A549 (cell line): ENCODE measurements around the gene SEC24B. TPM values are rescaled to one million over a fixed set of nuclear protein-coding genes. Genes with fewer than 3 reads are reported as not detected.

Experiments
- ATAC-seq, 2 experiments: fragments of 200-7000 bp in 1 of 2; fragments of >200 bp in 1 of 2; cut with Nextera tagmentation in 1 of 2; cut with Tn5 transposase in 1 of 2; 3 replicates each; pipeline versions ENCODE4 v1.8.0 to v1.9.1; 2018 to 2020; ENCODE audit warnings: mild to moderate bottlenecking in 1 of 2, moderate library complexity in 1 of 2
- CTCF ChIA-PET: fragments of 300-600 bp; sonication (Branson Sonifier 250); formaldehyde crosslinking; extraction: SDS; loops from one replicate; lab custom pipeline; 2021; ENCODE audit warnings: antibody characterized with exemption, inconsistent platforms; lab: Yijun Ruan, JAX
- POLR2A ChIA-PET: fragments of 350-600 bp; formaldehyde crosslinking; extraction: SDS; loops from one replicate; lab custom pipeline; 2021; ENCODE audit warnings: antibody characterized with exemption, inconsistent platforms; lab: Yijun Ruan, JAX
- DNase-seq, 2 experiments: peaks; one replicate each; pipeline versions ENCODE4 v3.0.0 to v3.0.0-alpha.2; 2011 to 2016; ENCODE audit warnings: low read depth in 1 of 2, low spot score in 1 of 2
- FAIRE-seq: peaks from 2 replicates; lab custom pipeline; 2011; peaks lifted over from hg19 to GRCh38; lab: Jason Lieb, UNC
- H3K27ac ChIP-seq, 2 experiments: fragments of >200 bp; sonication (Bioruptor Twin); formaldehyde crosslinking; 3 replicates each; pipeline ENCODE4 v1.5.1; 2016 to 2017
- H3K4me1 ChIP-seq: fragments of >200 bp; sonication (Bioruptor Twin); formaldehyde crosslinking; 3 replicates; pipeline ENCODE4 v1.6.1; 2016
- H3K4me2 ChIP-seq: fragments of >200 bp; sonication (Bioruptor Twin); formaldehyde crosslinking; 3 replicates; pipeline ENCODE4 v1.6.1; 2016
- H3K4me3 ChIP-seq: fragments of >200 bp; sonication (Bioruptor Twin); formaldehyde crosslinking; 3 replicates; pipeline ENCODE4 v1.5.1; 2016
- H3K9me3 ChIP-seq: fragments of >200 bp; sonication (Bioruptor Twin); formaldehyde crosslinking; 3 replicates; pipeline ENCODE4 v1.6.1; 2016
- CBX2 ChIP-seq: fragments of 200-600 bp; sonication (generic); IDR thresholded peaks from 2 replicates; pipeline ENCODE4 v1.6.1; 2016; ENCODE audit warnings: low read depth, mild to moderate bottlenecking, borderline replicate concordance
- CBX8 ChIP-seq: fragments of 200-600 bp; sonication (generic); IDR thresholded peaks from 2 replicates; pipeline ENCODE4 v1.6.1; 2016
- CHD2 ChIP-seq: fragments of 150-350 bp; IDR thresholded peaks from 2 replicates; pipeline ENCODE4 v1.6.1; 2014; ENCODE audit warnings: low read length; ENCODE audit not compliant: partially characterized antibody
- E2F6 ChIP-seq: IDR thresholded peaks from 2 replicates; pipeline ENCODE4 v1.6.1; 2012; ENCODE audit warnings: low read depth, borderline replicate concordance
- EHF ChIP-seq: fragments of 250-450 bp; sonication (Bioruptor Pico); IDR thresholded peaks from 2 replicates; pipeline ENCODE4 v1.5.0; 2020; ENCODE audit warnings: mild to moderate bottlenecking
- EHMT2 ChIP-seq: fragments of 200-600 bp; sonication (generic); IDR thresholded peaks from 2 replicates; pipeline ENCODE4 v1.6.1; 2016; ENCODE audit warnings: antibody characterized with exemption, low read depth, mild to moderate bottlenecking, moderate library complexity
- EP300 ChIP-seq, 2 experiments: fragments of >200 bp; sonication (Bioruptor Twin); formaldehyde crosslinking; IDR thresholded peaks; 2 replicates in 1 of 2; 3 replicates in 1 of 2; pipeline ENCODE4 v1.6.1; 2016 to 2017
- FOSB ChIP-seq: fragments of 250-450 bp; sonication (Bioruptor Pico); IDR thresholded peaks from 2 replicates; pipeline ENCODE4 v1.5.0; 2020; ENCODE audit warnings: mild to moderate bottlenecking, moderate library complexity
- FOXS1 ChIP-seq: fragments of 250-450 bp; sonication (Bioruptor Pico); IDR thresholded peaks from 2 replicates; pipeline ENCODE4 v1.5.0; 2020; ENCODE audit warnings: mild to moderate bottlenecking, moderate library complexity
- GATA3 ChIP-seq: IDR thresholded peaks from 2 replicates; pipeline ENCODE4 v1.6.1; 2012; ENCODE audit warnings: borderline replicate concordance
- HES2 ChIP-seq: fragments of >200 bp; sonication (Bioruptor Twin); formaldehyde crosslinking; IDR thresholded peaks from 2 replicates; pipeline ENCODE4 v1.6.1; 2016
- HOXA7 ChIP-seq: fragments of 250-450 bp; sonication (Bioruptor Pico); IDR thresholded peaks from 2 replicates; pipeline ENCODE4 v1.5.0; 2020; ENCODE audit warnings: mild to moderate bottlenecking, moderate library complexity
- HOXB13 ChIP-seq: fragments of 250-450 bp; sonication (Bioruptor Pico); IDR thresholded peaks from 2 replicates; pipeline ENCODE4 v1.5.0; 2020; ENCODE audit warnings: low read depth, mild to moderate bottlenecking, moderate library complexity
- HOXB5 ChIP-seq: fragments of 250-450 bp; sonication (Bioruptor Pico); IDR thresholded peaks from 2 replicates; pipeline ENCODE4 v1.5.0; 2020; ENCODE audit warnings: mild to moderate bottlenecking, moderate library complexity
- JUN ChIP-seq, 2 experiments: fragments of >200 bp; sonication (Bioruptor Twin); formaldehyde crosslinking; IDR thresholded peaks; 2 replicates in 1 of 2; 3 replicates in 1 of 2; pipeline ENCODE4 v1.6.1; 2016 to 2017
- MAX ChIP-seq: IDR thresholded peaks from 2 replicates; pipeline ENCODE4 v1.6.1; 2012
- MAZ ChIP-seq: fragments of 150-350 bp; IDR thresholded peaks from 2 replicates; pipeline ENCODE4 v1.6.1; 2014; ENCODE audit warnings: antibody characterized with exemption, low read depth, low read length, borderline replicate concordance
- MYC ChIP-seq: IDR thresholded peaks from 2 replicates; pipeline ENCODE4 v1.6.1; 2012; ENCODE audit warnings: mild to moderate bottlenecking, inconsistent platforms, low read length, improper control_type of control experiment, borderline replicate concordance
- NR3C1 ChIP-seq: fragments of >200 bp; sonication (Bioruptor Twin); formaldehyde crosslinking; IDR thresholded peaks from 3 replicates; pipeline ENCODE4 v1.6.1; 2017
- POLR2A ChIP-seq: IDR thresholded peaks from 2 replicates; pipeline ENCODE4 v1.6.1; 2012; ENCODE audit warnings: mild to moderate bottlenecking, low read length
- RCOR1 ChIP-seq: fragments of 150-350 bp; IDR thresholded peaks from 2 replicates; pipeline ENCODE4 v1.6.1; 2014; ENCODE audit warnings: antibody characterized with exemption, low read length, low read depth
- REST ChIP-seq: fragments of 200-600 bp; sonication (generic); IDR thresholded peaks from 2 replicates; pipeline ENCODE4 v1.6.1; 2016; ENCODE audit warnings: antibody characterized with exemption, mild to moderate bottlenecking, moderate library complexity
- RFX5 ChIP-seq: fragments of 450-650 bp; IDR thresholded peaks from 2 replicates; pipeline ENCODE4 v1.7.1; 2014; ENCODE audit warnings: antibody characterized with exemption, mild to moderate bottlenecking, moderate library complexity
- ZNF302 ChIP-seq: fragments of 250-450 bp; sonication (Bioruptor Pico); IDR thresholded peaks from 2 replicates; pipeline ENCODE4 v1.9.0; 2021; ENCODE audit warnings: inconsistent platforms, mild to moderate bottlenecking, moderate library complexity
- ZSCAN20 ChIP-seq: fragments of 250-450 bp; sonication (Bioruptor Pico); IDR thresholded peaks from 2 replicates; pipeline ENCODE4 v1.8.0; 2022; ENCODE audit warnings: mild to moderate bottlenecking, moderate library complexity
- WGBS: methylation state at CpG from one replicate; pipeline ENCODE4 v1.1.6; 2017; ENCODE audit errors: missing lambda C conversion rate; 5-methylcytosine and 5-hydroxymethylcytosine counted together
- polyA plus RNA-seq, 4 experiments: library from polyadenylated mRNA; depleted of rRNA in 3 of 4; stranded (reverse); fragments of >200 nt; fragmentation: RNase III in 1 of 4; extraction: RNeasy Plus Mini Kit Qiagen cat#74134 plus additional on column Dnase treatment in 1 of 4; gene quantifications; 2 replicates in 3 of 4; 3 replicates in 1 of 4; pipeline ENCODE4 v1.2.3, GENCODE V29; 2011 to 2017

SEC24B gene
- polyA plus RNA-seq, 2 of the 4 experiments (the other 2 are of a cell fraction): 13.8 to 40.0 TPM

GRCh38 chr4:109383823-109384222 lies 49.8 kb upstream of the SEC24B start:
- ChIA-PET CTCF (no interaction called here), POLR2A (no interaction called here)
- Histone ChIP-seq H3K27ac (no peak overlapping the region), H3K4me2 (no peak overlapping the region), H3K4me3 (no peak overlapping the region), H3K4me1 (no peaks in the 10 kb centered on the region), H3K9me3 (no peaks in the 10 kb centered on the region)
- FAIRE-seq (no peak), ATAC-seq (no peak), DNase-seq (no peak)
- no peak for TF ChIP-seq NR3C1
- TF ChIP-seq GATA3: no peak
- TF ChIP-seq JUN (IDR thresholded peaks at IDR 0.05): no peak
- no peak for TF ChIP-seq ZSCAN20 (CRISPR knock-in tag)
- no peak for TF ChIP-seq ZNF302 (CRISPR knock-in tag)
- TF ChIP-seq HOXB13 (CRISPR knock-in tag): no peak
- TF ChIP-seq MYC: no peak
- no peak for TF ChIP-seq HOXA7 (CRISPR knock-in tag)
- no peak for TF ChIP-seq FOSB
- TF ChIP-seq POLR2A: no peak
- no peak for TF ChIP-seq E2F6
- TF ChIP-seq MAX: no peak
- no peak for TF ChIP-seq FOXS1 (CRISPR knock-in tag)
- no peak for TF ChIP-seq RFX5
- no peak for TF ChIP-seq EHMT2
- WGBS: 28% methylated on average over 2 of the region's 6 CpGs

- POLR2A ChIA-PET: no interaction called here
- no peak for ATAC-seq
Measured at GRCh38 chr4:109385260-109385659, 48.4 kb upstream of the SEC24B start.

DNA sequence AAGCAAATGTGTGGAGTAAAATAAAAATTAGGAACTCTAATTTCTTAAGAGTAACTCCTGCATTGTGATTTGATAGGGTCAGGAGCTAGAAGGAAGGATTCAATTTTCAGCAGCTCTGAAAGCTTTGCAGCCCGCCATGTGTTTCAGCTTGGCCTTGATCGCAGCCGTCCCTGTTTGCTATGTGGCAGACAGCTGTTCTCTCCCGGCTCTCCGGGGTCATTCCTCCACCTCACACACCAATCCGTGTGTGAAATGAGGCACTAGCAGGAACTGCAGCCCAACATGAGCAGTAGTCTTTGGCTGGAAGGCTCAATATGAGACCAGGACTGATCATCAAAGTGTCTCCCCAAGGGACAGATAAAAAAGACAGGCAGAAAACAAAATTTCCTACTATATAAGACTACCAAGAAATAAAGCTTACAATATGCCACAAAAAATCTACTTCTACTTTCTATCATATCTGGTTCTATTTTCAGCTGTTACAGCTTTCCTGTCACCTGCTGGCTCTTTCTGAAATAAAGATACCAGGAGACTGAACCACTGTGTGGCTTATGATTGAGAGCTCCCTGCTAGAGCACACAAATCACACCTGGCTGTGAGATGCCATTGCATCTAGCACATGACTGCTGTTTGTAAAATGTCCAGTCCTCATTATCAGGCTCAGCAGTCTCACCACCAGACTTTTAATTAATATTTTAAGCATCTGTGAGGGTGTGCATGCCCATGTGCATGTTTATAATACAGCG lies 44.1 kb upstream of the SEC24B start:
- ChIA-PET POLR2A (no interaction called here), CTCF (no interaction called here)
- Histone ChIP-seq H3K4me3 (no peak overlapping the region), H3K27ac (no peak overlapping the region), H3K9me3 (no peaks in the 10 kb centered on the region), H3K4me2 (no peak overlapping the region), H3K4me1 (no peaks in the 10 kb centered on the region)
- TF ChIP-seq ZNF302 (CRISPR knock-in tag): no peak
- TF ChIP-seq NR3C1: no peak
- no peak for TF ChIP-seq HES2
- TF ChIP-seq MAX: no peak
- no peak for TF ChIP-seq CBX8
- TF ChIP-seq HOXA7 (CRISPR knock-in tag): no peak
- TF ChIP-seq FOXS1 (CRISPR knock-in tag): no peak
- no peak for TF ChIP-seq EHF (CRISPR knock-in tag)
- TF ChIP-seq CBX2: no peak
- TF ChIP-seq REST: no peak
- TF ChIP-seq CHD2: no peak
- no peak for TF ChIP-seq GATA3
- TF ChIP-seq HOXB5 (CRISPR knock-in tag): no peak
- no peak for TF ChIP-seq RCOR1
- no peak for TF ChIP-seq MAZ
- TF ChIP-seq EHMT2: no peak
- no peak for ATAC-seq
- DNase-seq: no peak
- FAIRE-seq: no peak
- WGBS: 41% methylated on average over 7 of the region's 7 CpGs

More at GRCh38 chr4:109385260-109385659, 48.4 kb upstream of the SEC24B start:
- CTCF ChIA-PET: interaction anchor here (0.7 kb wide), 1 partner anchor 21 kb away, joined by 3 read pairs; no protein-coding TSS in a partner anchor
- Histone ChIP-seq H3K4me3 (no peak overlapping the region), H3K9me3 (no peaks in the 10 kb centered on the region), H3K4me1 (no peaks in the 10 kb centered on the region), H3K27ac (no peak overlapping the region), H3K4me2 (no peak overlapping the region)
- FAIRE-seq (no peak), DNase-seq (no peak)
- no peak for TF ChIP-seq HES2
- TF ChIP-seq EP300 (IDR thresholded peaks at IDR 0.05): no peak
- 53% methylated on average over 5 of the region's 5 CpGs for WGBS
